ENCODE measurements around the gene PRPF6. TPM values are rescaled to one million over a fixed set of nuclear protein-coding genes. Genes with fewer than 3 reads are reported as not detected.

Gene PRPF6
- total RNA-seq, 1 experiment from 2014 or later = 181 TPM

- no TSS peak for BruUV-seq (replicated peaks)
- Histone ChIP-seq H3K4me3 (ENCODE audit: low read depth, low read length) (no peak overlapping the region), H3K36me3 (ENCODE audit: control insufficient read depth, insufficient read depth, low read length) (peaks cover 27% of the 10 kb centered on the region), H3K4me1 (no peaks in the 10 kb centered on the region), H3K9me3 (0 out of 2 replicates have a peak, but pooled peaks cover 4% of the 10 kb centered on the region), H3K27me3 (replicated peaks; ENCODE audit: control insufficient read depth, insufficient read depth, low read length) (no peaks in the 10 kb centered on the region)
- Mint-ChIP-seq H3K27me3 (ENCODE audit: insufficient read depth, unreplicated experiment) (peaks cover 1% of the 10 kb centered on the region), H3K36me3 (ENCODE audit: insufficient read depth, unreplicated experiment) (peaks cover 94% of the 10 kb centered on the region), H3K4me3 (ENCODE audit: unreplicated experiment) (no peak overlapping the region), H3K27ac (ENCODE audit: unreplicated experiment) (peak overlapping the region; percentile 79), H3K9me3 (ENCODE audit: unreplicated experiment) (no peaks in the 10 kb centered on the region), H3K4me1 (ENCODE audit: low read depth, unreplicated experiment) (peaks cover 19% of the 10 kb centered on the region)
- ChIA-PET POLR2A (no interaction called here), CTCF (interaction anchor here (0.7 to 1.2 kb wide), 2 partner anchors 11 to 37 kb away, joined by 3 read pairs; no protein-coding TSS in a partner anchor)
- DNase-seq = no peak
- intact Hi-C loops (cut with micrococcal nuclease; ENCODE audit: unreplicated experiment) = no loop called here
- no peak for TF ChIP-seq CTCF (IDR thresholded peaks at IDR 0.05; ENCODE audit: insufficient read depth in 1 of 2, low read depth in 1 of 2, low read length in 1 of 2, severe bottlenecking in 1 of 2, unreplicated experiment in 1 of 2)
Measured at GRCh38 chr20:63942969-63943807, 37.7 kb upstream of the PRPF6 start.

GRCh38 chr20:63943808-63944077, 37.2 kb upstream of the PRPF6 start:
- ChIA-PET CTCF (interaction anchor here (1.2 kb wide), 1 partner anchor 11 kb away, joined by 3 read pairs; no protein-coding TSS in a partner anchor), POLR2A (no interaction called here)
- peaks cover 25% of the 10 kb centered on the region for H3K4me1 Mint-ChIP-seq (ENCODE audit: low read depth, unreplicated experiment)
- BruUV-seq (replicated peaks) = no TSS peak
- peaks cover 97% of the 10 kb centered on the region for H3K36me3 Mint-ChIP-seq (ENCODE audit: insufficient read depth, unreplicated experiment)
- peak overlapping the region; percentile 79 for H3K27ac Mint-ChIP-seq (ENCODE audit: unreplicated experiment)
- intact Hi-C loops (cut with micrococcal nuclease; ENCODE audit: unreplicated experiment) = no loop called here
- Histone ChIP-seq H3K36me3 (ENCODE audit: control insufficient read depth, insufficient read depth, low read length) (peaks cover 25% of the 10 kb centered on the region), H3K4me3 (ENCODE audit: low read depth, low read length) (no peak overlapping the region), H3K4me1 (no peaks in the 10 kb centered on the region; the same call in 1 of the 2 replicates), H3K27me3 (replicated peaks; ENCODE audit: control insufficient read depth, insufficient read depth, low read length) (no peaks in the 10 kb centered on the region), H3K9me3 (0 out of 2 replicates have a peak, but pooled peaks cover 4% of the 10 kb centered on the region)
- H3K9me3 Mint-ChIP-seq (ENCODE audit: unreplicated experiment) = no peaks in the 10 kb centered on the region
- TF ChIP-seq CTCF (IDR thresholded peaks at IDR 0.05; ENCODE audit: insufficient read depth in 1 of 2, low read depth in 1 of 2, low read length in 1 of 2, severe bottlenecking in 1 of 2, unreplicated experiment in 1 of 2) = no peak
- H3K27me3 Mint-ChIP-seq (ENCODE audit: insufficient read depth, unreplicated experiment) = peaks cover 3% of the 10 kb centered on the region
- H3K4me3 Mint-ChIP-seq (ENCODE audit: unreplicated experiment) = no peak overlapping the region
- no peak for DNase-seq

- no TSS peak for BruUV-seq (replicated peaks)
- peaks cover 100% of the 10 kb centered on the region for H3K36me3 Mint-ChIP-seq (ENCODE audit: insufficient read depth, unreplicated experiment)
- Histone ChIP-seq H3K36me3 (ENCODE audit: control insufficient read depth, insufficient read depth, low read length) (peaks cover 25% of the 10 kb centered on the region), H3K4me1 (peaks cover 3% of the 10 kb centered on the region; the same call in 1 of the 2 replicates), H3K4me3 (ENCODE audit: low read depth, low read length) (no peak overlapping the region), H3K9me3 (0 out of 2 replicates have a peak, but pooled peaks cover 4% of the 10 kb centered on the region), H3K27me3 (replicated peaks; ENCODE audit: control insufficient read depth, insufficient read depth, low read length) (no peaks in the 10 kb centered on the region)
- no peaks in the 10 kb centered on the region for H3K9me3 Mint-ChIP-seq (ENCODE audit: unreplicated experiment)
- H3K4me3 Mint-ChIP-seq (ENCODE audit: unreplicated experiment) = no peak overlapping the region
- intact Hi-C loops (cut with micrococcal nuclease; ENCODE audit: unreplicated experiment) = no loop called here
- POLR2A ChIA-PET = no interaction called here
- peaks cover 29% of the 10 kb centered on the region for H3K4me1 Mint-ChIP-seq (ENCODE audit: low read depth, unreplicated experiment)
- peak overlapping the region; percentile 64 for H3K27ac Mint-ChIP-seq (ENCODE audit: unreplicated experiment)
- peaks cover 3% of the 10 kb centered on the region for H3K27me3 Mint-ChIP-seq (ENCODE audit: insufficient read depth, unreplicated experiment)
- DNase-seq = no peak
- TF ChIP-seq CTCF (IDR thresholded peaks at IDR 0.05; ENCODE audit: insufficient read depth in 1 of 2, low read depth in 1 of 2, low read length in 1 of 2, severe bottlenecking in 1 of 2, unreplicated experiment in 1 of 2) = no peak
- CTCF ChIA-PET = interaction anchor here (1.2 kb wide), 1 partner anchor 10 kb away, joined by 3 read pairs; no protein-coding TSS in a partner anchor
Measured at GRCh38 chr20:63944078-63944941, 36.6 kb upstream of the PRPF6 start.

Measured in Caco-2 (cell line).